ENCODE results near the gene SRSF10. TPM values are rescaled to one million over a fixed set of nuclear protein-coding genes. Genes with fewer than 3 reads are reported as not detected.
"Not testable (repeated sequence)": the region's sequence is repeated elsewhere in the genome, so short reads cannot be mapped to it uniquely, and the experiment has no call there.

SRSF10 gene
- total and polyA plus RNA-seq, 2 of the 8 experiments (the other 6 are each of a cell fraction or from before 2014, with no cell fraction given) = 155 to 194 TPM

DNA sequence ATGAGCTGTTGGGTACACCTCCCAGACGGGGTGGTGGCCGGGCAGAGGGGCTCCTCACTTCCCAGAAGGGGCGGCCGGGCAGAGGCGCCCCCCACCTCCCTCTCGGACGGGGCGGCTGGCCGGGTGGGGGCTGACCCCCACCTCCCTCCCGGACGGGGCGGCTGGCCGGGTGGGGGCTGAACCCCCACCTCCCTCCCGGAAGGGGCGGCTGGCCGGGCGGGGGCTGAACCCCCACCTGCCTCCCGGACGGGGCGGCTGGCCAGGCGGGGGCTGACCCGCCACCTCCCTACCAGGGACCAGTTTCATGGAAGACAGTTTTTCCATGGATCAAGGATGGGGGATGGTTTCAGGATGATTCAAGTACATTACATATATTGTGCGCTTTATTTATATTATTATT lies 6.9 kb upstream of the SRSF10 start:
- not testable (repeated sequence) for H4K5ac ChIP-seq (ENCODE audit: insufficient read length, low read depth, low read length); H3K14ac ChIP-seq (ENCODE audit: insufficient read length); H2BK120ac ChIP-seq (replicated peaks; ENCODE audit: low read depth, low read length); H4K20me1 ChIP-seq (replicated peaks in 1 of 2; ENCODE audit: control insufficient read depth in 1 of 2, insufficient read depth in 2 of 2, low read length in 2 of 2); H3K79me2 ChIP-seq (ENCODE audit: control insufficient read depth in 1 of 2, insufficient read depth in 2 of 2, low read length in 2 of 2); H3K9ac ChIP-seq (replicated peaks in 1 of 4; ENCODE audit: extremely low read depth in 1 of 4, low read depth in 3 of 4, low read length in 3 of 4); H2AK5ac ChIP-seq (ENCODE audit: low read depth, low read length); H3K23ac ChIP-seq (ENCODE audit: insufficient read length); H2AFZ ChIP-seq (ENCODE audit: low read length); H2BK20ac ChIP-seq (ENCODE audit: low read length); H3K4me2 ChIP-seq (ENCODE audit: insufficient read depth in 1 of 2, low read depth in 2 of 2, low read length in 2 of 2); H3K79me1 ChIP-seq (ENCODE audit: low read depth, low read length); H3K56ac ChIP-seq (replicated peaks; ENCODE audit: insufficient read length, low read depth, low read length); FAIRE-seq; H4K8ac ChIP-seq (ENCODE audit: extremely low read depth, insufficient read depth, low read length); H3K36me3 ChIP-seq (ENCODE audit: control insufficient read depth in 2 of 4, insufficient read depth in 4 of 4, low read length in 3 of 4); H3K18ac ChIP-seq (ENCODE audit: extremely low read depth, low read length); H2BK15ac ChIP-seq (ENCODE audit: low read length); H2BK5ac ChIP-seq (ENCODE audit: low read depth, low read length); H3K4ac ChIP-seq (replicated peaks; ENCODE audit: insufficient read length, low read depth, low read length); H2BK12ac ChIP-seq (ENCODE audit: low read depth, low read length); H3K9me3 ChIP-seq (ENCODE audit: insufficient read depth in 2 of 2, low read depth in 1 of 2, low read length in 1 of 2); H3K4me3 ChIP-seq (ENCODE audit: extremely low read depth in 1 of 4, insufficient read depth in 2 of 4, low read depth in 3 of 4, low read length in 4 of 4); H3K27ac ChIP-seq (ENCODE audit: low read depth, low read length); H3K23me2 ChIP-seq (ENCODE audit: low read depth, low read length); DNase-seq (ENCODE audit: low read depth in 1 of 2, low spot score in 2 of 2); H3K27me3 ChIP-seq (replicated peaks in 1 of 4; ENCODE audit: control insufficient read depth in 3 of 4, extremely low read depth in 1 of 4, insufficient read depth in 3 of 4, low read length in 3 of 4); H3K4me1 ChIP-seq (replicated peaks in 1 of 4; ENCODE audit: control insufficient read depth in 3 of 4, insufficient read depth in 4 of 4, low read length in 3 of 4); H4K91ac ChIP-seq (replicated peaks; ENCODE audit: insufficient read length, low read length)
- 83% methylated on average over 10 of the region's 23 CpGs; no CpG with 5 or more reads in 1 of the 2 experiments for WGBS, 2 experiments (ENCODE audit: extremely low coverage in 1 of 2, insufficient coverage in 1 of 2, insufficient read length in 1 of 2, insufficient replicate concordance in 2 of 2, low coverage in 1 of 2, low lambda C conversion rate in 2 of 2, missing lambda C conversion rate in 1 of 2)
- ChIA-PET POLR2A (ENCODE audit: partially characterized antibody) (interaction anchor here (0.7 to 1.1 kb wide), 3 partner anchors 11 to 23 kb away, joined by 4 to 5 read pairs (median 4); no protein-coding TSS in a partner anchor), CTCF (ENCODE audit: partially characterized antibody) (interaction anchor here (1.2 to 1.4 kb wide), 2 partner anchors 17 to 41 kb away, joined by 3 to 5 read pairs; no protein-coding TSS in a partner anchor)

Measured in H1 (cell line).